CD4-positive, alpha-beta T cell treated with Interleukin-1 beta for 1 hour (primary cell): ENCODE measurements around the gene DZANK1.
"Not testable (repeated sequence)": the region's sequence is repeated elsewhere in the genome, so short reads cannot be mapped to it uniquely, and the experiment has no call there.

Experiments
- DNase-seq, 2 donors: peaks; one replicate each; pipeline ENCODE4 v3.0.0-alpha.2; 2020 to 2022

Gene DZANK1

DNA sequence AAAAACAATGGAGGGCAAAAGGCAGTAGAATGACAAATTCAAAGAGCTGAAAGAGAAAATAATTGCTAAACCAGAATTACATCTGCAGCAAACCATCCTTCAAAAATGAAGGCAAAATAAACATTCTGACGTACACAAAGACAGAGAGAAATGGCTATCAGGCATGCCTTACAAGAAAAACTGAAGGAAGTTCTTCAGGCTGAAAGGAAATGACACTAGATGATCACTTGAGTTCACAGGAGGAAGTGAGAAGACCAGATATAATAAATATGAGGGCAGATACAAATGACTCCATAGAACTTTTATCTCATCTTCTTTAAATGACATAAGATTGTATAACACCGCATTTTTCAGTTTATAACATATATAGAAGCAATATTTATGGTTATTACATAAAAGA is 30.0 kb downstream of the DZANK1 start:
- DNase-seq, result no peak

DNA sequence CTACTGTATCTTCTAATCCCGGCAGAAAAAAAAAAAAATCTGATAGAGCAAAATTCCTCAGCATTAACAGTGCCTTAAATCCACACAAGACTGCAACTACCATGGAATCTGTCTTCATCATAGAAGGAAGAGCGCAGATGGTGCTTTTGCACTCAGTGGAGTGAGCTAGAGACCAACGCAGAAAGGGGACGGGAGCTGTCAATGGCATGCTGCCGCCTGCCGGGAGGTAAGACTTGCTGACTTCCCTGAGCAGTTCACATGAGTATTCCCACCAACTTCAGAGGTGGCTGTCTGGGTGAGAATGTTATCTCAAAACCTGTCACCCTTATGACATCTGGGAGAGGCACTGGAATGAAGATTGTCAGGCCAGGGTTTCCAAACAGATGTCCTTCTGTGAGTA is 35.6 kb downstream of the DZANK1 start:
- no peak for DNase-seq

DNA sequence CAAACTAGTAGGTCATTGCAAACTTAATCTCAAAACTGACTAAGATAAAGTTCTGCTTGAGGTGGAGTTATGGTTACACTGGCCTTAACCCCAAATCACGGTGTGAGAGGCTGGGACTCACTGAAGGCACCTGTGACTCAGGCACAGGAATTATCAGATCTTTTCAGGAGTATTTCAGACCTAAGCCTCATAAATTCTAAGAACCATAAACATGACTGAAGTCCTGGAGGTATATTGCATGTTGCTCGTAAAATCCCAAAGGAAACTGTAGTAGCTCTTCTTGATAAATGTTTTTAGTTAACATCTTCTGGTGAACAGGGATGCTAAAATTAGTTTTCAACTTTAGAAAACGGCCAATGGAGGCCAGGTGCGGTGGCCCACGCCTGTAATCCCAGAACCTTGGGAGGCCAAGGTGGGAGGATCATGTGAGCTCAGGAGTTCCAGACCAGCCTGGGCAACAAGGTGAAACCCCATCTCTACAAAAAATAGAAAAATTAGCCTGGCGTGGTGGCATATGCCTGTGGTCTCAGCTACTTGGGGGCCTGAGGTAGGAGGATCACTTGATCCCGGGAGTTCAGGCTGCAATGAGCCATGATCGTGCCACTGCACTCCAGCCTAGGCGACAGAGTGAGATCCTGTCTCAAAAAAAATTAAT is 36.5 kb downstream of the DZANK1 start:
- no peak for DNase-seq

DNA sequence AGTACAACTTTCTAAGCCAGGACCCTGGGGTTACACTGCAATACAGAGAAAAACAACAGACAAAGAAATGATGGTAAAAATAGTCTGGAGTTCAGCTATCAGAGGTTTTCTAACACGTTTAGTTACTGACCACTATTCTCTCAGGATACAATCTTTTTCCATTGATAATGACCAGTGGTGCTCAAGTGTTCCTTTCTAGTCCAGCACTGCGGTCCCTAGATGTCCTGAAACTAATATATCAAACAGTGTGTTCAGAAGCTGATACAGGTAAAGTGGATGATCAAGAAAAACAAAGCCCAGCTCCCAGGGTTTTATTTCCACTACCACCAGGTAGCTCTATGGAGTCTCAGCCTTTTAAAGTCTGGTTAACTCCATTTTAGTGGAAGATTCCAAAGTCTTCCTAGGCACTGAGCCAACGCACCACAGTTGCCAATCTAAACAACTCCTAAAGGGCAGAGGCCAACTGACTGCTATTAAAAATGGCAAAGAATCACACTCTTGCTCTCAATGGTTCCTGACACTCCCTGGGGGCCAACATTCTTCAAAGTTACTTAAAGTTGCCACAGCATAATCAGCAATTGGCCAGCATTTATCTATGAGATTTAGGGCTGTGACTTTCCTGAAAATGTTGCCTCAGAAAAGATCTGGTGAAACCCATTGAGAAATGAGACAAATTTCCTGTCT is 38.2 kb downstream of the DZANK1 start:
- DNase-seq, result no peak

DNA sequence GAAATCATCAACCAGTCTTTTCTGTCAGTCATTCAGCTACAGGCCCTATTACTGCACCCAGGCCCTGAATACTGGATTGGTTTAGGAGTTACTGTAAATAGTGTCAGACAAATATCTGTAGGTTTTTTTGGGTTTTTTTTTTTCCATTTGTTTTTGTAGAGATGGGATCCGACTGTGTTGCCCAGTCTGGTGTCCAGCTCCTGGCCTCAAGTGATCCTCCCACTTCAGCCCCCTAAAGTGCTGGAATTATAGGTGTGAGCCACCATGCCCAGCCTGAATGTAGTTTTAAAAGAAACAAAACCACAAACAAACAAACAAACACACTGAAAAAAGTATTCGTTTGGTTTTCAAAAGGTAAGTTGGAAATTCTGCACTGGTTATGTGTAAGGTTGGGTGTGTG is 39.6 kb downstream of the DZANK1 start:
- DNase-seq, result no peak

DNA sequence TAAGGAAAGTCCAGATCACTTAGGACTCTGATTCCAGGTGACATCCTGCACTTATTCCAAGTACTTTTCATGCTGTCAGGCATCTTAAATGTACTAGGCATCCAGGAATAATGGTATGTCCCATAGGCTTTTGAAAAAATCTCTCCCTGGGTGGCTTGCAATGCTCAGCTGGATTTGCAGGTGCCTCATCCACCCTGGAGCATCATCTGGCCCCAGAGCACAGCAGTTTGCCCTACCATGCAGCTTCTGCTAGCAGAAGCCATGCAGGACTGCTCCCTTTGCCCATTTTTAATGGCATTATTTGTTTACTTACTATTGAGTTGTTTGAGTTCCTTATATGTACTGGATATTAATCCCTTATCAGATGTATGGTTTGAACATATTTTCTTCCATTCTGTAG is 45.2 kb downstream of the DZANK1 start:
- DNase-seq, result no peak

DNA sequence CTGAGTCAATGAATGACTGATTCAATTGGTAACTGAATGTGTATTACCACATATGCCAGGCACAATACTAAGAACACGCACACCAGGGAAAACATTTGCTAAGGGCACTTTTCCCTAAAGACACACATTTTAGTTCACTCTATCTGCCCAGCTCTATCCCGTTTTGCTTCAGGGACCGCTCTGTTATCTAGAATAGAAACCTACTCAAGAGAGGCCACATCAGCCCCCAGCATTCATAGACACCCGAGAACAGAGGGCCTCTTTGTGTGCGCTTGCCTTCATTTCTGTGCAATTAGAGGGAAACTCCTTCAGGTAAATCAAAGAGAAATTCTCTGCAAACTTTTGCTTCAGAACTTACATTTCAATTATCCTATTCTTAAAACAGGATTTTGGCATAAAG is 50.3 kb downstream of the DZANK1 start:
- DNase-seq, result no peak

DNA sequence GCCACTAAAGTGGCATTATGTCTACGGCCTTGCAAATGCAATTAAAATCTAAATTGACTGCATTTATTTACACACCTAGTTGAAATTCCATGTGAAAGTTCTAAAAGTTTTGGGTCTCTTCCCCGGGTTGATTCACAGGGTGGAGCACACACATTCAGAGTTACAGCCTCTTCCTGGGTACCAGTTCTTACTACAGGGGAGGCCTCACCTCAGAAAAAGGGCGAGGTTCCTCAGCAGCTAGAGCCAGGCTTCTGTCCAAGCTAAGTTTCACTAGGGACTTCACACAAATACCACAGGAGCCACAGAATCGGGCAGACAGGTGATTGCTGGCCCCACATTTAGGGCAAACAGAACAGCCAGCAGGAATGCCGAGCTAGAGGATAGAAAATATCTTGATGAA is 52.7 kb downstream of the DZANK1 start:
- DNase-seq, result no peak

DNA sequence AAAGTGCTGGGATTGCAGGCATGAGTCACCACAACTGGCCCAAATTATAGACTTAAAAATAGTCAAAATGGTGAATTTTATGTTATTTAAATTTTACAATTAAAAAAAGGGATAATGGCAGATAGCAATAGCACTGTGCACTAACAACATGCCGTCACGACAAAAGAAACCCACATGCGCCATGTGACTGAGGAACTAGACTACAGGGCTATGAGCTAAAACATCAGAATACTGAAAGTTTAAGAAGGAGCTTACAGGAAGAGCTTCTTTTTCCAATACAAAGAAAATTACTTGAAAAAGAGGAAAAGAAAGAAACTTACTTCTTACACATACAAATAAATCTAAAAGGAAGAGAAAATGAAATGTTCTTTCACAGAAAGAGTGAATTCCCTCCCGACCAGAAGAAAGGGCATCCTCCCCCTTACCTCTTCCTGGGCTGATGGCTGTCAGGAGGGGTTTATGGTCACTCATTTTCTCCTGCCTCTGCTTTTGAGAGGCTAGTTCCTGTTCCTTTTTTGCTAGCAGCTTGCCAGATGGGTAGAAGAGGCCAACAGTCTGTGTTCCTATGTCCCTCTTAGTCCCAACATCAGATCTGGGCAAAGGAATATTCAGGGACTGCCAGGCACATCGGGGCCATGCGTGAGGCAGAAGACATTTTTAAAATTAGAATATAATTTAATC is 54.5 kb downstream of the DZANK1 start:
- DNase-seq, result no peak

DNA sequence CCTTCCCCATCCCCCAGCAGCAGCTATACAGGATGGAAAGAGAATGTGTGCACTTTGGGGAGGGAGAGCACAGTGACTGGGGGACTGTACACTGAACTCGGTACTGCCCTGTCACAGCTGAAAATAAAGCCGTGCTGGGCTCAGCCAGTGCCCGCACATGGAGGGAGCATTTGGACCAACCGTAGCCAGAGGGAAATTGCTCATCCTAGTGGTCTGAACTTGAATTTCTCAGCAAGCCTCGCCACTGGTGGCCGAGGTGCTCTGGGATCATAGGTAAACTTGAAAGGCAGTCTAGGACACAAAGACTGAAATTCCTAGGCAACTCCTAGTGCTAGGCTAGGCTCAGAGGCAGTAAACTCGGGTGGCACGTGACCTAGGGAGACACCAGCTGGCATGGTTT is 61.0 kb downstream of the DZANK1 start:
- no peak for DNase-seq

DNA sequence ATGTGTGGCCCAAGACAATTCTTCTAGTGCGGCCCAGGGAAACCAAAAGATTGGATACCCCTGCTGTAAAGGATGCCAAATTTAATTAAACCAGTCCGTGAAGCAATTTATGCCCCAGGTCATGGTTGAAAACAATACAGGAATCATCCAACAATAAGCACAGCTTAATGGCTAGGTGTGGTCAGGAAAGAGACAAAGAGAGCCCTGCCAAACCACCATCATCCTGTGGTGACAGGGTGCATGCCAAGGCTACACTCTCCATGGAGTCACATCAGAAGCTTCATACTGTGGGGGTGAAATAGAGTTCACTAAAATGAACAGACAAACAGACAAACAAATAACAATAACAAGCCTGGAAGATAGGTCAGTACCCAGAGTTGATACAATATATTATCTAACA is 62.7 kb downstream of the DZANK1 start:
- no peak for DNase-seq

DNA sequence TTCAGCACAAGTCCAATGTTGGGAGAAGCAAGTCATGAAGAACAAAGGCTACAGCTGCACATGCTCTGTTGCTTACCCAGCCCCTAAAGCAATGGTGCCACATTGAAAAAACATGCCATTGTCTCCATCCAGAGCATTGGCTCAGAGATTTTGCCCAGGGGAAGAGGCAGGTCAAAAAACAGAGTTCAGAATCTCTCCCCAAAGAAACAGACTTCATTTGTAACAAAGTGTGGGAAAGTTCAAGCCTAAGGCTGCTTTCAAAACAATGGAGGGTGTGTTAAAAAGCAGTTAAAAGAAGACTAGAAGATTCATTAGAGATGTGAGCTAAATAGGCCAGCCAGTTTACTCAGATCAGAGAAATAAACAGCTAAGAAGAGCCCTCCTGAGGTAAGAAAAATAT is 63.6 kb downstream of the DZANK1 start:
- no peak for DNase-seq

DNA sequence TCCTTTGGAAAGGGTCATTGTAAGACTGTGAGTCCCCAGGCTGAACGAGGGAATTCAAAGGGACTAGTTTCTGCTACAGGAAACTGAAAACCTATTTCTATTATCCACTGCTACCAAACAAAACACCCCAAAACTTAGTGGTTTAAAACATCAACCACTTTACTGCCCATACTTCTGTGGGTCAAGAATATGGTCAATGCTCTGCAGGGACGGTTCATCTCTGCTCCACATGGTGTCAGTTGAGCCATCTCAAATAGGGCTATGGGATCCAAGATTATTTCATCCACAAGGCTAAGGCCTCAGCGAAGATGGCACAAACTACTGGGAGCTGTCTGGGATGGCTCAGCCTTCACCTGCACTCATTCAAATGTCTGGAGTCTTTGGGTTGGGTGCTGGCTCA is 65.5 kb downstream of the DZANK1 start:
- DNase-seq, result no peak

DNA sequence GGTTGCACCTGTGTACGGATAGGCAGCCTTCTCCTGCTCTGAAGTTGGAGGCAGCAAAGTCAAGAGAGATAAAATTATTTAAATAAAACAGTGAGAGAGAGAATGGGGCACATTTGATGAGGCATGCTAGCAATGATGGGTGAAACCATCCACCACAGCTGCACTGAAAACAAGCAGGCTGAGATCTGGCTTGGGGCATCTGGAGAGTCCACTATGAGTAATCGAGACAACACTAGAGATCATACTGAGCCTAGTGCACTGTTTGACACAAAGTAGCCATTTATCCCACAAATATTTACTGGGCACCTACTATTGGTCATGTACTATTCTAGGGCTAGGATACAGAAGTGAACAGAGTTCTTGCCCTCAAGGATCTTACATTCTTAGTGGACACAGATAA is 66.4 kb downstream of the DZANK1 start:
- no peak for DNase-seq

DNA sequence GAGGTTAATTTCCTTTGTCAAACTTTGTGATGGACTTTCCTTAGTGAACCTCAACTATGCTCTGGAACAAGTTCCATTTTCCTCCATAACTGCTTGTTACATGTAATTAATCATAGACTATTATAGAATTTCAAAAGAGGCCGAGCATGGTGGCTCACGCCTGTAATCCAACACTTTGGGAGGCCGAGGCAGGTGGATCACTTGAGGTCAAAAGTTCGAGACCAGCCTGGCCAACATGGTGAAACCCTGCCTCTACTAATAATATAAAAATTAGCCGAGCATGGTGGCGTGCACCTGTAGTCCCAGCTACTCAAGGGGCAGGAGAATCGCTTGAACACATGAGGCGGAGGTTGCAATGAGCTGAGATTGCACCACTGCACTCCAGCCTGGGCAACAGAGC is 68.1 kb downstream of the DZANK1 start:
- DNase-seq, result not testable (repeated sequence)

DNA sequence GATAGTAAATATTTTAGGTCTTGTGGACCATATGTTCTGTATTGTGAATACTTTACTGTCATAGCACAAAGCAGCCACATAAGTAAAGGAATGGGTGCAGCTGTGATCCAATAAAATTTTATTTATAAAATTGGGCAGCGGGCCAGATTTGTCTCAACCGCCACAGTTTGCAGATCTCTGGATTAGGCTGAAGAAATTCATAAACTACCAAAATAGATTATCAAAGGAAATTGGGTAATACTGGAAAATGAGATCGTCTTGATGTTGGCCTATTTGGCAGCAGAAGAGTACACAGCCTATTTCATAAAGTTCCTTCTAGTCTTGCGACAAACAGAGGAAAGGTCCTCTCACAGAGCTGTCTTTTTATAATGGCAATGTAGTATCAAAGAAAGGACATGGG is 69.8 kb downstream of the DZANK1 start:
- no peak for DNase-seq

DNA sequence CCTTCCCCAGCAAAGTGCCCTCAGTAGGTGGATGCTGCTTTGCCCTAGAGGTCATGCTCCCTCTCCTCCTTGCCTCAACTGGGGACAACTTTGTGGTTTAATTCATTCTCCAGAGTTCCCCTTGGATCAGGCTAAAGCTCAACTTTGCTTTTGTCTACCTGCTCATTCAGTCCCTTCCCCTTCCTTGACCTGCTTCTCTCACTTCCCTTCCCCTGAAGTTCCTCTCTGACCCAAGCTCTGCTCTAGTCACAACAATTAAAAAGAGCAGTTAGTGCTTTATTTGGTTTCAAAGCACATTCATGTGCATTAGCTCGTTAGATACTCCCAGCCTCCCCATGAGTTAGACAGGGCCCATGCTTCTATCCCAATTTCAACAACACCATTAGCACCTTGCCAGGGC is 71.3 kb downstream of the DZANK1 start:
- no peak for DNase-seq

DNA sequence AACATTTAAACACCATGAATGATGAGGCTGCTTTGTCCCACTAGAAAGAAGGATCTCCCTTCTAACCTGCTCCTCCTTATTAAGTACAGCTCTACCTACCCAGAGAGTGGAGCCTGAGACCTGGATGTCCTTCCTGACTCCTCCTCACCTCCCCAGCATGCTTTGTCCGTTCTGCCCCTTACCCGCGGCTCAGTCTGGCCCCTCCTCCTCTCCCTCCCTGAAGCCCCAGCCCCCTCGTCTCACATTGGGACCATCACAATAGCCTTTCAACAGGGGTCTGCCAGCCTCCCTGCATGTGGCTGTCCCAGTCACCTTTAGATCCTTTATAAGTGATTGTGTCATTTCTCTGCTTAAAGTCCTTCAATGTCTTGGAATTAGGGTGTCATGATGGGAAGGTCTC is 72.5 kb downstream of the DZANK1 start:
- no peak for DNase-seq

DNA sequence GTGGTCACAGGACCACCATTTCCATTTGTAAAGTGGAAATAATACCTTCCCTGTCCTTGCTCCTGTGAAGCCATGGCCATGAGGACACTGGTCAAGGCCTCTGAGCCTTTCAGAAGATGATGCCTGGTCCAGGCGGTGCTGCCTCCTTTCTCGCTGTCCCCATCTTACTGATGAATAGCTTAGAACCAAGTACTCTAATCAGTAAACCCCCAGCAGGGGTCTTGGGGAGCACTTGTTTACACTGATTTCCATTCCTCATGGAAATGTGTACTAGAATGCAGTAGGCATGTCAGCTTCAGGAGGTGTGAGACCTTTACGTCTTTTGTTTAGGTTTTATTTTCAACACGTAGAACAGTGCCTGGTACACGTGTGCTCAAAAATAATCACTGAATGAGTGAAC is 75.1 kb downstream of the DZANK1 start:
- no peak for DNase-seq

DNA sequence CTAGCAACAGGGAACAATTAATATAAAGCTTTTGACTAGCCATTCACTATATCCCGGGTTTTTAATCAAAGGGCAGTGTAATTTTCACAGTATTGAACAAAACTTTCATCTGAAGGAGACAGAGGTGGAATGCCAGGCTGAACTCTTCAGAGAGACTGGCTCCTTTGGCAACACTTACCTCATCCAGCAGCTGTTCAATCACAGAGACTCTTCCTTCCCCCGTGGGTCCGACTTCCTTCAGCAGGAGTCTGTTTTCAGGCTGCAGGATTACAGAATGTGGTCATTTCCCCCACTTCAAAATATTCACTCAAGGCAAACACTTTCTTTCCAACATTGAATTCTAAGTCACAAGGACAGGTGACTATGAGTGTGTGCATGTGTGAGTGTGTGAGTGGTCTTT is 76.6 kb downstream of the DZANK1 start:
- DNase-seq, result no peak

DNA sequence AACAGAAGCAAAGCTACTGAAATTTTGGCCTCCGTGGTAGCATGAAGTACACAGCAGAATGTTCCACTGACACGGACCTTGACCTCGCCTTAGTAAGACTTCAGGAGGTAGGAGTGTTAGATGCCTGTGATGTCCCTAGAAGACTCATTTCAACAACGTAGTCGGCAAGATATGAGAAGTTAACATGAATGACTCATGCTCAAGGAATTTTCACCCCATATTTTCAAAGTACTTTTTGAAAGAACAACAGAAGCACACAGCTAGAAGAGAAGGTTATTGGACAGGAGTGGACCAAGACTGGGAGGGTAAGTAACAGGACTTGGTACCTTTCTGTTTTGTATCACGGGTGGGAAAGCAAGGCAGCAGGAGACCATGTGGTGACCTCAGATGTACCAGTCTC is 78.0 kb downstream of the DZANK1 start:
- no peak for DNase-seq

DNA sequence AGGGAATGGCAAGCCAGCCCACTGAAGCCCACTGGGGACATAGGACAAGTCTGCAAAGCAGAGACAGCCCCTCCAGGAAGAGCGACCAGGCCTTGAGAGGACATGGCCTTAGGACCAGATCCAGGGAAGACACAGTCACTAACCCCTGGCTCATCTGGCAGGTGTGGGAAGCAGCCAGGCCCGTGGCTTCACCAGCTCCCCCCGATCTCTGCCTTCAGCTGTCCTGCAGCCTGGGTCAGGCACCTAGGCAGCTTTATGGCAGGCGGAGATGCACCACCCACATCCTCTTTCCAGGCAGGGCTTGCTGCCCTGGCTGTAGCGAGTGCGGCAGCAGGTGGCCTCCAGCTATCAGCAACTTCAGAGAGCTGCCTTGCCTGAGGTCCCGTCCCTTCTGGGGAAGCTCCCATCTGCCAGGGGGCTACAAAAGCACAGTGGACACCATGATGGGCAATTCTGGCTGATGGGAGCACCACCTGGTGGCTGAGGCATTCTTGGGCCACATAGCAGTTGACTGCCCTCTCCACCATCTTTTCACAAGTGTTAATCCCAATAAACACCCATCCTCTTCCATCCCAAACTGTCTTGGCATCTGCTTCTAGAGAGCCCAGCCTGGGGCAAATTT is 85.8 kb downstream of the DZANK1 start:
- DNase-seq, result no peak

DNA sequence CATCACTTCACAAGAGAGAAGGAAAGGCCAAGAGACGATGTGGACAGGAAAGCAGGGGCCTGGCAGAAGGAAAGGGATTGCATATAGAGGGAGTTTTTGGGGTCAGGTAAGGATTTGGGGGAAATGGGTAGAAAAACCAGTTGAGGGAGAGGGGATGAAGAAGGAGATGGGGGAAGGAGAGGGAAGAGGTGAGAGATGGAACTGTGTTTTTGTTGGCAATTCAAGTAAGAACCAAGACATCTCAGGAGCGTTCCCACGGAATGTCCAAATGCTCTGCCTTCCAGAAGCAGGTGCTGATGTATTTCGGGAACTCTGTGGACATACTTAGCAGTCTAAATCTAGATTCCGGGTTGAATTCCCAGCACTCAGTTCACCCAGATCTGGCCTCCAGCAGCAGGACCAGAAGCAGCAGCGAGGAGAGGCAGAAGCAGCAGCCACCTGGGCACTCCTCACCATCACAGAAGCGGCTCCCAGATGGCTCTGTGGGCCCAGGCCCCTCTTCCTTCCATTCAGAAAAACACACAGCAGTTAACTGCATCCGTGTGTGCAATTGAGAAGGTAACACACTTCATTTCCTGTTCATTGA is 88.8 kb downstream of the DZANK1 start:
- no peak for DNase-seq

DNA sequence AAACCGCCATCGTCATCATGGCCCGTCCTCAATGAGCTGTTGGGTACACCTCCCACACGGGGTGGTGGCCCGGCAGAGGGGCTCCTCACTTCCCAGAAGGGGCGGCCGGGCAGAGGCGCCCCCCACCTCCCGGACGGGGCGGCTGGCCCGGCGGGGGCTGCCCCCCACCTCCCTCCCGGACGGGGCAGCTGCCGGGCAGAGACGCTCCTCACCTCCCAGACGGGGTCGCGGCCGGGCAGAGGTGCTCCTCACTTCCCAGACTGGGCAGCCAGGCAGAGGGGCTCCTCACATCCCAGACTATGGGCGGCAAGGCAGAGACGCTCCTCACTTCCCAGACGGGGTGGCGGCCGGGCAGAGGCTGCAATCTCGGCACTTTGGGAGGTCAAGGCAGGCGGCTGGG is 91.3 kb downstream of the DZANK1 start:
- DNase-seq, result not testable (repeated sequence)
